NCI-H2081 treated with DMSO at 0.1 percent for 48 hours (cell line): ENCODE measurements around the gene RILPL1.
"Not testable (repeated sequence)": the region's sequence is repeated elsewhere in the genome, so short reads cannot be mapped to it uniquely, and the experiment has no call there.

ENCODE experiments used
- DNase-seq: peaks from one replicate; lab custom pipeline; 2025; lab: John Stamatoyannopoulos, UW

The RILPL1 gene, protein sequence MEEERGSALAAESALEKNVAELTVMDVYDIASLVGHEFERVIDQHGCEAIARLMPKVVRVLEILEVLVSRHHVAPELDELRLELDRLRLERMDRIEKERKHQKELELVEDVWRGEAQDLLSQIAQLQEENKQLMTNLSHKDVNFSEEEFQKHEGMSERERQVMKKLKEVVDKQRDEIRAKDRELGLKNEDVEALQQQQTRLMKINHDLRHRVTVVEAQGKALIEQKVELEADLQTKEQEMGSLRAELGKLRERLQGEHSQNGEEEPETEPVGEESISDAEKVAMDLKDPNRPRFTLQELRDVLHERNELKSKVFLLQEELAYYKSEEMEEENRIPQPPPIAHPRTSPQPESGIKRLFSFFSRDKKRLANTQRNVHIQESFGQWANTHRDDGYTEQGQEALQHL

DNA sequence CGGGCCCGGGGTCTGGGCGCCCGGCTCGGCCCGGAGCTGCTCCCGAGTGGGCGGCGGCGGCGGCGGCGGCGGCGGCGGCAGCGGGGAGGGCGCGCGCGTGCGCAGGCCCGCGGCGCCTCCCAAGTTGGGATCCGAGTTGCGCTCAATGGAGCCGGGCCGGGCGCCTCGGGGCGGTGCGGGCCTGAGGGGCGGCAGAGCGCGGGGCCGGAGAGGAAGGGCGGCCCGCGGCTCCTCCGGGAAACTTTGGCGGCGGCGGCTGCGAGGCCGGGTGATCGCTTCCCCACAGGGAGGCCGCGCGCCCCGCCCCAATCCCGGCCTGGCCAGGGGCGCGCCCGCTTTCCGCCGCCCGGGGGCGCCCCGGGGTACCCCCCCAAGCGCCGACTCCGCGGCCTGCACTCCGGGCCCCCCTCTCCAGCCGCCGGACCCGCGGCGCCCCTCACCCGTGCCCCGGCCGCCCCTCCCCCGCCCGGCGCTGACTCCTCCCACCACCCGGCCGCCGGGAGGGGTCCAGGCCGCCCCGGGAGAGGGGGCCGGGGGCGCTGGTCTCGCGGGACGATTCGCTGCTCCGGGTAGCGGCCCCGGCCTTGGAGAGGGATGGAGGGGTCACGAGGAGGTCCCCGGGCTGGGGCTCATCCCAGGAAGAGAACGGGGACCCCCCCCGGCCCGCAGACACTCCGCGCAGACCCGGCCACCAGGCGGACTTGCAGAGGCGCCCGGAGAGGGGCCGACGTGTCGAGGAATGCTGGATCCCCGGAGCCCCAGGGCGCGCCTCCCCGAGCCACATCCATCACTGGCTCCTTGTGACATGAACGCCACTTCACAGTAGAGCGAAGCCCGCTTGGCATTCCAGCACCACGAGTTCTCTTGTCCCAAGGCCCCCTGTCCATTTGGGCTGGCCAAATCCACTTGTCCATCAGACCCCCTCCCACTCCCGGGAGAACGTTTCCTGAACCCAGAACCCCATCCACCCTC is at the start of gene RILPL1:
Gene RILPL1 (minus strand): TSS at position 48 of the 972 bp plus-strand sequence. CDS start 237 bp downstream, outside the sequence.
- DNase-seq = no peak

DNA sequence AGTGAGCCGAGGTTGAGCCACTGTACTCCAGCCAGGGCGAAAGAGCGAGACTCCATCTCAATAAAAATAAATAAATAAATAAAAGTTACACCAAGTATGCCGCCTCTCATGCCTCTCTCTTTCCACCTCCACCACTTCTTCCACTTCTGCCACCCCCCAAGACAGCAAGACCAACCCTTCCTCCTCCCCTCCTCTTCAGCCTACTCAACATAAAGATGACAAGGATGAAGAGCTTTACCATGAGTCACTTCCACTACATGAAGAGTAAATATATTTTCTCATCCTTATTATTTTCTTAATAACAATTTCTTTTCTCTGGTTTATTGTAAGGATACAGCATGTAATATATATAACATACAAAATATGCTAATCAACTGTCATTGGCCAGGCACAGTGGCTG is 47.3 kb upstream of the RILPL1 start:
- no peak for DNase-seq

DNA sequence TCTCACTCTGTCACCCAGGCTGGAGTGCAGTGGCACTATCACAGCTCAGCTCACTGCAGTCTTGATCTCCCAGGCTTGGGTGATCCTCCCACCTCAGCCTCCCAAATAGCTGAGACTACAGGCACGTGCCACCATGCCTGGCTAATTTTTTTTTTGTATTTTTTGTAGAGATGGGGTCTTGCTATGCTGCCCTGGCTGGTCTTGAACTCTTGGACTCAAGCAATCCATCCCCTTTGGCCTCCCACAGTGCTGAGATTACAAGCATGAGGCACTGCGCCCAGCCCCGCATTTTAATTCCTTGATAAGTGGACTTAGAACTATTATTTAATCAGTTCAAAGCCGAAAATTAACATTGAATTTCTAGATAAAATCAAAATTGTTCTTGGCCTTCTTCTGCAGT is 45.3 kb upstream of the RILPL1 start:
- not testable (repeated sequence) for DNase-seq

DNA sequence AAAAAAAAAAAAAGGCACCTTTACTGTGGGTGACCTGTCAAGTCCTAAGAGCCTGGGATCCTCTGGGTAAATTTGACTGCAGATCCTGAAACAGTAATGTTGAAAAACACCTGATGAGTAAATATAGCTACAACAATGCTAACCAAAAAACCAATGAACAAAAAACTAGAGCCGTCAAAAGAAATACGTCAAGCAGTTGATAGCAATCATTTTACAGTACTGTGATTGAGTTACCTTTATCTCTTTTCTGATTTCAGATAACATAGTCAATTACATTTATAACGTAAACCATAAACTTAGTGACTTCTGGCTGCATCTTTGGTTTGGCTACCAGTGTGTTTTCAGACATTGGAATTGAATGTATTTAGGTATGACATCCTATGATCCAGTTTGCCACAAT is 44.7 kb upstream of the RILPL1 start:
- no peak for DNase-seq

DNA sequence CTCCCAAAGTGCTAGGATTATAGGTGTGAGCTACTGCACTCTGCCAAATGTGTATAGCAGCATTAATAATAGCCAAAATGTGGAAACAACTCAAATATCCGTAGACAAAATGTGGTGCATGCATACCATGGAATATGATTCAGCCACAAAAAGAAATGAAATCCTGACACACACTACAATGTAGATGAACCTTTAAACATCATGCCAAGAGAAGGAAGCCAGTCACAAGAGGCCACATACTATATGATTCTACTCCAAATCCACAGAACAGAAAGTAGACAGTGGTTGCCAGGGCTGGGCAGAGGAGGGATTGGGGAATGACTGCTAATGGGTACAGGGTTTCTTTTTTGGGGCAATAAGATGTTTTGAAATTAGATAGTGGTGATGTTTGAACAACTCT is 43.1 kb upstream of the RILPL1 start:
- no peak for DNase-seq

DNA sequence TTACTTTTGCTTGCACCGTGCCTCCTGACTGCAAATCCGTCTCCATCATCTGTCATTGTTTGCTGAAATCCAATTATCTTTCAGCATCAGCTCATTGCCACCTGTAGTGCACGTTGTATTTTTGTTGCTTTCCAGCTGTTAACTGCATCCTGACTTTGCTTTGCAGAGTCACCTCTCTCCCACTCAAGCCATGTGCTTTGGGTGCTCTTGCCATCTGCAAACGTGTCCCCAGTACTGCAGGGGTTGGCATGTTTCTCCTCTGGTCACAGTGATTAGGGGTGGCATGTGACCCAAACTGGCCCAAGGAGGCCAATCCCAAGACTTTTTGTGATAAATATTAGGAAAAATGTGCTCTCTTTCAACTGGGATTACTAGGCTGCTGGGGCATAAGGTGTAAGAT is 40.4 kb upstream of the RILPL1 start:
- DNase-seq = no peak

DNA sequence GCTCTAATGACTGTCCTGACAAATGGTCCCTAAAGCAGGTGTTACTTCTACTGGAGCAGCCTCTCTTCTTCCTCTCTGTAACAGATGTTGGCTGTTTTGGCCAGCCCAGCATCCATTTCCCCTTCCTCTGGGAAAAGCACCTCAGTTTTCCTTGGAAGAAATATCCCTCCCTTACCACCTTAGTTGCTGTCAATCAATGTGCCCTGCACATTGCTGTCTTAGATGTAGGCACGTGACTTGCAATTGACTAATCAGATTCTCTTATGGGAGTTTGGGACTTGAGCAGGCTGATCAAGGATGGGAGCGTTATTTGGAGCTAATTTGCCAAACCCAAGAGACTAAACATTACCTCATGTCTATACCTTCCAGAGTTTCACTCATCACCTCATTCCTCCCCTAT is 38.9 kb upstream of the RILPL1 start:
- no peak for DNase-seq

DNA sequence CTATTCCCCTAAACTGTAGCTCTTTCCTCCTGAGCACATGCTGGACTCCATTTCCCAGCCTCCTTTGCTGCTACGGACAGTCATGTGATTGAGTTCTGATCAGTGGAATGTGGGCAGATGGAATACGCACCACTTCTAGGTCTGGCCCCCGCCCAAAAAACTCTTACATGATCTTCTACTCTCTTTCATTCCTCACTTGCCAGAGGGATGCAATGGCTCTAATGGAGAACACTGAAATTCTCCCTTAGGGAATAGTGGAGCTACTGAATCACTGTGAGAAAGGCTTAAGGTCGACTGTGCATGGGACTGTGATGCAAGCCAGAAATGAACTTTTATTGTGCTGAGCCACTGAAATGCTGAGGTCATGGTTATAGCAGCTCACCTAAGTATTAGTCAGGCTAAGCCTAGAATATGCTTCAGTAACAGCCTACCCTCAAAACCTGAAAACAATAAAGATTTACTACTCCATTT is 37.9 kb upstream of the RILPL1 start:
- no peak for DNase-seq

DNA sequence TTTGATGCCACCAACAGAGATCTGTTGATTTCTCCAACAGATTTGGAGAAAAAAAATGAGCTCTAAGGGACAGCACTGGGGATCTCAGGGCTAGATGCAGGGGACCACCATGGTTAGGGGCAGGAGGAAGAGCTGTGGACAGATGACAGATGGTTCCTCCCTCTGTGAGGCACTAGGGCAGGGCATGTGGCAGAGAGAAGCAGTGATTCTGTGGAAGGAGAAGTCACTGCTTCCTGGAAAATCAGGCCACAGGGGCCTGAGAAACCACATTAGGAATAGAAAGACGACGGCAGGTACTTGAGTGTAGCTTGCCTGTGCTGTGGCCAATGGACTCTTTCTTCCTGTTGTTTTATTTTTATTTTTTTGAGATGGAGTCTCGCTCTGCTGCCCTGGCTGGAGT is 25.9 kb upstream of the RILPL1 start:
- DNase-seq = no peak

DNA sequence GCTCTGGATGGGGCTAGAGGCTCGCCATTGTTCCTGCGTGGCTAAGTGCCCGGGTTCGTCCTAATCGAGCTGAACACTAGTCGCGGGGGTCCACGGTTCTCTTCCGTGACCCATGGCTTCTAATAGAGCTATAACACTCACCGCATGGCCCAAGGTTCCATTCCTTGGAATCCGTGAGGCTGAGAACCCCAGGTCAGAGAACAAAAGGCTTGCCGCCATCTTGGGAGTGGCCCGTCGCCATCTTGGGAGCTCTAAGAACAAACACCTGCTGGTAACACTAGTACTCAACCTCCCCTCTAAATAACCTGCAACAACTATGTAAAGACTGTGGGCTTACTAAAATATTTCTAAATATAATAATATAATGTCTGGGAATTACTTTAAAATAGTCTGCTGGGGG is 25.0 kb upstream of the RILPL1 start:
- not testable (repeated sequence) for DNase-seq

DNA sequence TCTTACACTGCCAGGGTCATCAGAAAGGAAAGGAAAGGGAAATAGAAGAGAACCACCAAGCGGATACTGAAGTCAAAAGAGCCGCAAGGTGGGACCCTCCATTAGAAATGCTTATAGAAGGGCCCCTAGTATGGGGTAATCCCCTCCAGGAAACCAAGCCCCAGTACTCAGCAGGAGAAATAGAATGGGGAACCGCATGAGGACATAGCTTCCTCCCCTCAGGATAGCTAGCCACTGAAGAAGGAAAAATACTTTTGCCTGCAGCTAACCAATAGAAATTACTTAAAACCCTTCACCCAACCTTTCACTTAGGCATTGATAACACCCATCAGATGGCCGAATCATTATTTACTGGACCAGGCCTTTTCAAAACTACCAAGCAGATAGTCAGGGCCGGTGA is 21.3 kb upstream of the RILPL1 start:
- DNase-seq = not testable (repeated sequence)

DNA sequence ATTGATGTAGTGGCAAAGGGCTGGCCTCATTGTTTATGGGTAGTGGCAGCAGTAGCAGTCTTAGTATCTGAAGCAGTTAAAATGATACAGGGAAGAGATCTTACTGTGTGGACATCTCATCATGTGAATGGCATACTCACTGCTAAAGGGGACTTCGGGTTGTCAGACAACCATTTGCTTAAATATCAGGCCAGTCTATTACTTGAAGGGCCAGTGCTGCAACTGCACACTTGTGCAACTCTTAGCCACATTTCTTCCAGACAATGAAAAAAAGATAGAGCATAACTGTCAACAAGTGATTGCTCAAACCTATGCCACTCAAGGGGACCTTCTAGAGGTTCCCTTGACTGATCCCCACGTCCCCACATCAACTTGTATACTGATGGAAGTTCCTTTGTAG is 20.6 kb upstream of the RILPL1 start:
- DNase-seq = not testable (repeated sequence)

DNA sequence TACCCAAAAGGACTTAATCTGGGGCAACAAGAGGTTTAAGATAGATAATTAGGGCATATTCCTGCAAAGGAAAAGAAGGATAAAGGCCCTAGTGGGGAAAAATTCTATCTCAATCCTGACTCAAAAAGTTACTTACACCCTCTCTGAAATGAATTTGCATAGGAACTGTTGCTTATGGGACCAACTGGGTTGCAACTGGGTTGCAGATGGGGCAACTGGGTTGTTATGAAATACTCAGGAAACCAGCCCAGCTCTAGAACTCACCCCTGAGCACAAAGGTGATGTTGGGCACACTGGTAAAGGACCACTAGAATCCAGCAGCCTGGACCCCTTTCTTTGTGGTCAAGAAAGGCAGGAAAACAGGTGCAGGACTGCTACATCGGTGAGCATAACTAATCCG is 17.2 kb upstream of the RILPL1 start:
- no peak for DNase-seq

DNA sequence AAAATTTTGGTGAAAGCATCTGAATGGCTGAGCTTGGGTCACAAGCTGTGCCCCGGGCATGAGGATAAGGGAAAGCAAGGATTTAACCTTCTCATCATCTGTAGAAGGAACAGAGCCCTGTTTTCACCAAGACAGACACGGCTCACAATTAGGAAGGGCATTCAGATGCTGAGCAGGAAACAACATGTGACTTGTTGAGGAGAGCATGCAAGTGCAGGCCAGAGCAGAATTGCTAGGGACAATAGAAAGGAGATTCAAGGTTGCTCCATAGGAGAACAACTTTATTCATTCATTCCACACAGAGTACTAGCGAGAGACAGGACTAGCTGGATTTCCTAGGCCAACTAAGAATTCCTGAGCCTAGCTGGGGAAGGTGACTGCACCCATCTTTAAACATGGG is 14.6 kb upstream of the RILPL1 start:
- DNase-seq = no peak

DNA sequence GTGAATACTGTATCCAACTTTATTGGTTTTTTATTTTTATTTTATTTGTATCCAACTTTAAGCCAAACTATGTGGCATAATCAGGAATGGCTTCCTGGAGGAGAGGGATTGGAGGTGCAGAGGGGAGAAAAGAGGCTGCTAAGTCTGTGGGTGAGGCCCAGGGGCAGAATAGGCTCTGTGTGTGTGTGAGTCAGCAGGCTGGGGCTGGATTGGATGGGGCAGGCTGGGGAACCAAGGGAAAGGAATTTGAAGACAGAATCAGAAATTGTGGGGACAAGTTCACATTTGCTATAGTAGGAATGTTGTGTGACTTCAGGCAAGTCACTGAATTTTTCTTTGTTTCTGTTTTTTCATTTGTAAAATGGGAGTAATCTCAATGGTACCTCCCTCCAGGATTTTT is 12.8 kb upstream of the RILPL1 start:
- no peak for DNase-seq

DNA sequence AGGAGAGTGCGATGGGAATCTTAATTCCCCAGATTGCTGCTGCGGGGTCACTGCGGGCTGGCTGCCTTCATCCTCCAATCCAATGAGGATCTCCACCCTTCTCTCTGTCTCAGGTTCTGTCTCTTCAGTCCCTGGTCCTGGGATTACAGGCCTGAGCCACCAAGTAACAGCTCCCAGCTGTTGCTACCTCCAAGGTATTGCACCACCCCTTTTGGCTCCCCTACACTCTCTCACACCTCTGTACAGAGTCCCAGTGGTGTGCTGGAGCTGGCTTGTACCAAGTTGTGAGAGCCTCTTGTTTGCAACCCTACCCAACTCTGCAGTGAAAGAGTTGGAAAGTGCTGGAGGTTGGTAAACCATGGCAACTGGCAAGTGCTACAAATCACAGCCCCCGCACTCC is 10.0 kb upstream of the RILPL1 start:
- no peak for DNase-seq

DNA sequence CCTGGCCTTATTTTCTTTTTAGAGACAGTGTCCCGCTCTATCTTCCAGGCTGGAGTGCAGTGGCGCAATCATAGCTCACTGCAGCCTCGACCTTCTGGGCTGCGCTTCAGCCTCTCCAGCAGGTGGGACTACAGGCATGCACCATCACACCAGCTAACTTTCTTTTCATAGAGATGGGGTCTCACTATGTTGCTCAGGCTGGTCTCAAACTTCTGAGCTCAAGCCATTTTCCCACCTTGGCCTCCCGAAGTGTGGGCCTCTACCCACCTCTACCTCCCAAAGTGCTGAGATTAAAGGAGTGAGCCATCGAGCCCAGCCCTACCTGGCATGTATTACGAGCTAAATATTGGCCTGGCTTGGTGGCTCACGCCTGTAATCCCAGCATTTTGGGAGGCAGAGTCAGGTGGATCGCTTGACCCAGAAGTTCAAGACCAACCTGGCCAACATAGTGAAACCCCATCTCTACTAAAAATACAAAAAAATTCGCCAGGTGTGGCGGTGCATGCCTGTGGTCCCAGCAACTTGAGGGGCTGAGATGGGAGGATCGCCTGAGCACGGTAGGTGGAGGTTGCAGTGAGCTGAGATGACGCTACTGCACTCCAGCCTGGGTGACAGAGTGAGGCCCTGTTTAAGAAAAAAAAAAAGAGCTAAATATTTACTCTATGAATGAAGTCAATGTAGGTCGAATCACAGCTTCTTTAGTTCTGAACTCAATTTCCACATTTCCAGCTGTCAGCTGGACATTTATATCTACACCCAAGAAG is 7.6 kb upstream of the RILPL1 start:
- DNase-seq = no peak

DNA sequence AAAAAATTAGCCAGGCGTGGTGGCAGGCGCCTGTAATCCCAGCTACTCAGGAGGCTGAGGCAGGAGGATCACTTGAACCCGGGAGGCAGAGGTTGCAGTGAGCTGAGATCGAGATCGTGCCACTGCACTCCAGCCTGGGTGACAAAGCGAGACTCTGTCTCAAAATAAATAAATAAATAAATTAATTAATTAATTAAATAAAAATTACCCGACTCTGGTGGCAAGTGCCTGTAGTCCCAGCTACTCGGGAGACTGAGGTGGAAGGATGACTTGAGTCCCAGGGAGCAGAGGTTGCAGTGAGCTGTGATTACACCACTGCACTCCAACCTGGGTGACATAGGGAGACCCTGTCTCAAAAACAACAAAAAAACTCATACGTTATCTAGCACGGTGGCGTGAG is 2.4 kb upstream of the RILPL1 start:
- not testable (repeated sequence) for DNase-seq

DNA sequence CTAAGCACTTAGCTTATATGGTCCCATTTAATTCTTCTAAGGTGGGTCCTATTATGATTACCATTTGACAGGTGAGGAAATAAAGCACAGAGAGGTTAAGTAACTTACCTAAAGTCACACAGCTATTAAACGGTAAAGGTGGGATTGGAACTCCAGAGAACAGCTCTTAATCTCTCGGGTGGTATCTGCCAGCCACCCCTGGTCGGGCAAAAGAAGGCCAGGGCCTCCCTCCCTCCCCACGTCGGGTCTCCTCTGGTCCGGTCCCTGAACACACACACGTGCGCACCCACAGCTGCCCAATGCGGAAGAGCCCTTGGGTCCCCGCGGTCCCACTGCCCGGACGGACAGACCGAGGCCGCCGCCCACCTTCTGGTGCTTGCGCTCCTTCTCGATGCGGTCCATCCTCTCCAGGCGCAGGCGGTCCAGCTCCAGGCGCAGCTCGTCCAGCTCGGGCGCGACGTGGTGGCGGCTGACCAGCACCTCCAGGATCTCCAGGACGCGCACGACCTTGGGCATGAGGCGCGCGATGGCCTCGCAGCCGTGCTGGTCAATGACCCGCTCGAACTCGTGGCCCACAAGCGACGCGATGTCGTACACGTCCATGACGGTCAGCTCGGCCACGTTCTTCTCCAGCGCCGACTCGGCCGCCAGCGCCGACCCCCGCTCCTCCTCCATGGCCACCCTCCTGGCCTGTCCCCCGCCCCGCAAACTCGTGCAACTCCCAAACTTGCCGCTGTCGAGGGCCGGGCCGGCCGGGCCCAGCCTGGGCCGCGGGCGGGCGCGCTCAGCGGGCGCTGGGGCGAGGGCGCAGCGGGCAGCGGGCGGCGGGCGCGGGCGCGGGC is 490 bp downstream of the RILPL1 start:
- DNase-seq = no peak

DNA sequence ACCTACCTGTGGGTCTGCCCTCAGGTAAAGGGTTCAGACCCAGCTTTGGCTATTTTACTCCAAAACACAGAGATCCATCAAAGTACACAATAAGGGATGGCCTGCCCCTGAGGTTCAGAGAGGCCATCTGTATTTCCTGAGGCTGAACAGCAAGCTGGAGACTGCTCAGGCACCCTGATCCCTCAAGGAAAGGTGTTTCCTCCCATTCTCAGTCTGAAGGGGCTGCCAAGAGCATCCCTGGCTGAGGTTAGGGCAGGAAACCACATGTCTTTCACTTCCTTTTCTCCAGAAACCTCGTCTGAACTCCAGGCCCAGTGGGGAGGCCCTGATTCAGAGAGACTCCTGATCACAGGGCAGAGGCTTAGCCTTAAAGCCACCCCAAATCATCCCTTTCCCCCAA is 1.5 kb downstream of the RILPL1 start:
- DNase-seq = no peak

DNA sequence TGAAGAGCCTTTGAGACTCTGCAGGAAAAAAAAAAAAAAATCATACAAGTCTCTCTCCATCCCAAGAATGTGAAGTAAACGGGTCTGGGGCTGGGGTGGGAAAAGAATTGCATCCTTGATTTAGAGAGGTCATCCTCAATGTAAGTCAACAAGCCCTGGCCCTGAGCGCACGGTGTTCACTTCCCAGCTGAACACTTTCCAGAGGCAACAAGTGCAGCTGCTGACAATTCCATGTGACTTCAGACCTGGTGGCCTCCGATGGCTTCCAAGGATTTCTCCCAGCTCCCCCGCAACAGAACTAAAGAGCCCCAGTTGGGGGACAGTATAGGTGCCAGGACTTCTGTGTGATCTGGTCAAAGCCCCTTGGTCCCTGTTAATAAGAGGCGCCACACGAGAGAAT is 2.4 kb downstream of the RILPL1 start:
- no peak for DNase-seq
